K562 (cell line): ENCODE measurements around the gene IQCN. TPM values are rescaled to one million over a fixed set of nuclear protein-coding genes. Genes with fewer than 3 reads are reported as not detected.
A peak's percentile ranks its signal among the peaks of the same experiment; 100 is the strongest.

ENCODE experiments used
- CBX8 ChIP-seq: fragments of 200-600 bp; sonication (generic); IDR thresholded peaks from 2 replicates; pipeline ENCODE4 v1.6.1; 2012; ENCODE audit warnings: borderline replicate concordance, mixed run types, low read depth, mild to moderate bottlenecking, moderate library complexity, mixed read lengths, low read length, control low read depth, inconsistent platforms; ENCODE audit not compliant: poor library complexity, severe bottlenecking; ENCODE audit errors: extremely low read depth
- CREB3 ChIP-seq: fragments of 450-650 bp; conservative IDR thresholded peaks from 2 replicates; pipeline ENCODE4 v1.6.1; 2016; ENCODE audit warnings: missing genetic modification characterization, low read depth, mild to moderate bottlenecking, missing compliant biosample characterization, moderate library complexity
- E2F3 ChIP-seq: fragments of 250-450 bp; sonication (Bioruptor Pico); IDR thresholded peaks from 2 replicates; pipeline ENCODE4 v1.4.0; 2020; ENCODE audit warnings: mild to moderate bottlenecking
- E2F5 ChIP-seq: sonication (generic); formaldehyde crosslinking; IDR thresholded peaks from 2 replicates; pipeline ENCODE4 v1.8.0; 2022; ENCODE audit warnings: mild to moderate bottlenecking, missing genetic modification reagents
- HBP1 ChIP-seq: fragments of 450-650 bp; formaldehyde crosslinking; IDR thresholded peaks from 2 replicates; pipeline ENCODE4 v1.4.0; 2022; ENCODE audit warnings: missing genetic modification characterization
- HOMEZ ChIP-seq: fragments of 250-450 bp; sonication (Bioruptor Pico); IDR thresholded peaks from 2 replicates; pipeline ENCODE4 v1.4.0; 2020; ENCODE audit warnings: mild to moderate bottlenecking, moderate library complexity
- IRF1 ChIP-seq: sonication (generic); formaldehyde crosslinking; IDR thresholded peaks from 2 replicates; pipeline ENCODE4 v1.8.0; 2022; ENCODE audit warnings: missing genetic modification reagents, mild to moderate bottlenecking, borderline replicate concordance
- KAT2B ChIP-seq: IDR thresholded peaks from one replicate; pipeline ENCODE4 v1.6.1; 2012; ENCODE audit warnings: low read depth, mild to moderate bottlenecking, control low read depth, inconsistent platforms, low read length, moderate library complexity
- NCOA2 ChIP-seq, 2 experiments: fragments of 450-650 bp; IDR thresholded peaks; 2 replicates each; pipeline ENCODE4 v1.6.1; 2018; ENCODE audit warnings: mild to moderate bottlenecking in 2 of 2, moderate library complexity in 1 of 2; ENCODE audit not compliant: partially characterized antibody in 2 of 2
- RAD21 ChIP-seq, 2 experiments: fragments of 250-450 bp in 1 of 2; fragments of 450-650 bp in 1 of 2; sonication (Bioruptor Pico) in 1 of 2; formaldehyde crosslinking in 1 of 2; IDR thresholded peaks in 1 of 2; conservative IDR thresholded peaks in 1 of 2; 2 replicates each; pipeline versions ENCODE4 v1.4.0 to v1.8.0; 2020 to 2022; ENCODE audit warnings: mild to moderate bottlenecking in 2 of 2, moderate library complexity in 1 of 2
- RBM25 ChIP-seq: fragments of 200-400 bp; formaldehyde crosslinking; IDR thresholded peaks from 2 replicates; pipeline ENCODE4 v1.6.1; 2018; ENCODE audit warnings: low read length, low read depth, moderate library complexity; ENCODE audit not compliant: severe bottlenecking
- ZBED1 ChIP-seq: IDR thresholded peaks from 2 replicates; pipeline ENCODE4 v1.6.1; 2014
- ZBTB11 ChIP-seq, 3 experiments: fragments of 200-800 bp in 1 of 3; fragments of 250-450 bp in 1 of 3; fragments of 450-650 bp in 1 of 3; sonication (Bioruptor Pico) in 1 of 3; sonication (Bioruptor generic) in 1 of 3; formaldehyde crosslinking in 1 of 3; IDR thresholded peaks; 2 replicates each; pipeline versions ENCODE4 v1.6.1 to v1.8.0; 2016 to 2022; ENCODE audit warnings: mild to moderate bottlenecking in 2 of 3, missing genetic modification characterization in 2 of 3, missing compliant biosample characterization in 1 of 3, moderate library complexity in 1 of 3
- ZC3H4 ChIP-seq: sonication (generic); formaldehyde crosslinking; IDR thresholded peaks from 2 replicates; pipeline ENCODE4 v1.9.0; 2021; ENCODE audit warnings: missing genetic modification reagents, borderline replicate concordance
- ZFP36 ChIP-seq: fragments of 150-350 bp; IDR thresholded peaks from 2 replicates; pipeline ENCODE4 v1.6.1; 2018; ENCODE audit warnings: low read length, low read depth; ENCODE audit not compliant: partially characterized antibody
- ZNF24 ChIP-seq: fragments of 450-650 bp; IDR thresholded peaks from 2 replicates; pipeline ENCODE4 v1.6.1; 2016
- ZNF316 ChIP-seq: fragments of 450-650 bp; IDR thresholded peaks from 2 replicates; pipeline ENCODE4 v1.6.1; 2016
- polyA plus RNA-seq, 8 experiments: library from polyadenylated mRNA; depleted of rRNA in 4 of 8; stranded (reverse) in 5 of 8; unstranded in 3 of 8; fragments of >200 nt; fragmentation: Nextera tagmentation in 2 of 8; fragmentation: Illumina TruSeq in 1 of 8; extraction: Ambion mirVana in 2 of 8; extraction: Trizol in 1 of 8; gene quantifications; 2 replicates each; pipeline versions ENCODE4 v1.2.1 to v1.2.3, GENCODE V29; 2011 to 2014; ENCODE audit warnings: inconsistent platforms in 1 of 8, missing spikeins in 1 of 8
- total RNA-seq, 7 experiments: library from RNA; depleted of rRNA in 6 of 7; stranded (reverse); fragments of >200 nt in 6 of 7; fragmentation: Illumina TruSeq in 2 of 7; extraction: Trizol in 2 of 7; gene quantifications; 2 replicates each; pipeline versions ENCODE4 v1.2.1 to v1.2.3, GENCODE V29; 2011 to 2021; ENCODE audit warnings: low replicate concordance in 1 of 7

Gene IQCN
- total and polyA plus RNA-seq, 9 of the 15 experiments (the other 6 are each of a cell fraction or from before 2014, with no cell fraction given) = 0.01 to 0.07 (median 0.04) TPM; not detected in 3

GRCh38 chr19:18239303-18239702, 34.9 kb downstream of the IQCN start (continued):
- 0 out of 2 replicates have a peak, but pooled peaks have one; percentile 56 for TF ChIP-seq IRF1 (CRISPR knock-in tag)
- TF ChIP-seq ZBTB11 (CRISPR knock-in tag; IDR thresholded peaks at IDR 0.05) = no peak
- no peak for TF ChIP-seq E2F3 (CRISPR knock-in tag)
- no peak for TF ChIP-seq RAD21 (CRISPR knock-in tag; conservative IDR thresholded peaks at IDR 0.05 in 1 of 2, IDR thresholded peaks at IDR 0.05 in 1 of 2)
- peak; percentile 40; the same call in 1 of the 2 replicates for TF ChIP-seq E2F5 (CRISPR knock-in tag)
- no peak for TF ChIP-seq ZNF316
- TF ChIP-seq ZBED1 = no peak
- TF ChIP-seq ZNF24 = no peak
- TF ChIP-seq KAT2B = no peak
- peak; percentile 78 for TF ChIP-seq RBM25
- TF ChIP-seq NCOA2 (IDR thresholded peaks at IDR 0.05; ENCODE audit: partially characterized antibody in 2 of 2) = no peak
- no peak for TF ChIP-seq CBX8
- no peak for TF ChIP-seq ZC3H4 (CRISPR knock-in tag)
- no peak for TF ChIP-seq HBP1 (CRISPR knock-in tag)
- TF ChIP-seq HOMEZ (CRISPR knock-in tag) = no peak
- no peak for TF ChIP-seq ZFP36
- TF ChIP-seq CREB3 (tag) = no peak
